Liver (tissue), 9 donors: Measurements from ENCODE around the gene NLGN1. TPM values are rescaled to one million over a fixed set of nuclear protein-coding genes. Genes with fewer than 3 reads are reported as not detected.

ENCODE experiments used
- DNase-seq: peaks from one replicate; pipeline ENCODE4 v3.0.0-alpha.2; 2017; ENCODE audit warnings: low spot score
- H3K27ac ChIP-seq, 2 donors: one replicate each; pipeline ENCODE4 v1.7.0; 2013; ENCODE audit warnings: inconsistent platforms in 2 of 2, low read length in 2 of 2, control low read depth in 1 of 2, low read depth in 1 of 2, mild to moderate bottlenecking in 1 of 2
- H3K27me3 ChIP-seq, 4 donors: one replicate each; pipeline versions ENCODE4 v1.6.1 to v1.7.0; 2013; ENCODE audit warnings: low read length in 3 of 4, inconsistent platforms in 1 of 4, mild to moderate bottlenecking in 1 of 4, moderate library complexity in 1 of 4; ENCODE audit not compliant: control insufficient read depth in 4 of 4, insufficient read depth in 4 of 4
- H3K36me3 ChIP-seq, 4 donors: one replicate each; pipeline versions ENCODE4 v1.6.1 to v1.7.0; 2013; ENCODE audit warnings: low read length in 3 of 4, mild to moderate bottlenecking in 3 of 4, low read depth in 1 of 4, moderate library complexity in 1 of 4; ENCODE audit not compliant: control insufficient read depth in 4 of 4, insufficient read depth in 3 of 4
- H3K4me1 ChIP-seq, 4 donors: one replicate each; pipeline versions ENCODE4 v1.6.1 to v1.7.0; 2013; ENCODE audit warnings: low read length in 3 of 4, mild to moderate bottlenecking in 3 of 4, moderate library complexity in 1 of 4; ENCODE audit not compliant: control insufficient read depth in 4 of 4, insufficient read depth in 4 of 4
- H3K4me3 ChIP-seq, 3 donors: one replicate each; pipeline versions ENCODE4 v1.6.1 to v1.7.0; 2013; ENCODE audit warnings: low read length in 3 of 3, control low read depth in 1 of 3, low read depth in 1 of 3, mild to moderate bottlenecking in 1 of 3
- H3K9ac ChIP-seq, 2 donors: one replicate each; pipeline ENCODE4 v1.7.0; 2013; ENCODE audit warnings: low read length in 2 of 2, mild to moderate bottlenecking in 2 of 2, moderate library complexity in 2 of 2, control low read depth in 1 of 2, low read depth in 1 of 2
- H3K9me3 ChIP-seq, 4 donors: one replicate each; pipeline versions ENCODE4 v1.6.1 to v1.7.0; 2013; ENCODE audit warnings: low read length in 3 of 4; ENCODE audit not compliant: control insufficient read depth in 4 of 4
- FOXA1 ChIP-seq: IDR thresholded peaks from 2 replicates; pipeline ENCODE4 v1.6.1; 2016; ENCODE audit warnings: antibody characterized with exemption
- FOXA2 ChIP-seq: IDR thresholded peaks from 2 replicates; pipeline ENCODE4 v1.6.1; 2016; ENCODE audit warnings: antibody characterized with exemption
- GABPA ChIP-seq, 2 donors: IDR thresholded peaks in 1 of 2; conservative IDR thresholded peaks in 1 of 2; 2 replicates each; pipeline ENCODE4 v1.6.1; 2016; ENCODE audit warnings: antibody characterized with exemption in 2 of 2, mild to moderate bottlenecking in 1 of 2, moderate library complexity in 1 of 2
- HNF4A ChIP-seq, 2 donors: conservative IDR thresholded peaks; 2 replicates each; pipeline ENCODE4 v1.6.1; 2016; ENCODE audit warnings: antibody characterized with exemption in 2 of 2, mild to moderate bottlenecking in 2 of 2
- SP1 ChIP-seq: IDR thresholded peaks from 2 replicates; pipeline ENCODE4 v1.6.1; 2018; ENCODE audit warnings: antibody characterized with exemption, mild to moderate bottlenecking
- WGBS: extraction: QIAGEN DNeasy Blood & Tissue Kit; methylation state at CpG from one replicate; pipeline ENCODE4 v1.1.7; 2013; 5-methylcytosine and 5-hydroxymethylcytosine counted together
- polyA plus RNA-seq, 2 donors: library from polyadenylated mRNA; stranded (reverse) in 1 of 2; unstranded in 1 of 2; fragments of 200-250 nt in 1 of 2; fragments of >200 nt in 1 of 2; fragmentation: Nextera tagmentation in 1 of 2; extraction: Ambion mirVana in 1 of 2; gene quantifications; one replicate each; pipeline versions ENCODE4 v1.2.1 to v1.2.3, GENCODE V29; 2013 to 2015
- total RNA-seq, 2 donors: library from RNA; depleted of rRNA; stranded (reverse); fragments of >200 nt; gene quantifications; one replicate each; pipeline ENCODE4 v1.2.3, GENCODE V29; 2014
- TF ChIP-seq, protein P1 (sequence below): IDR thresholded peaks from 2 replicates; pipeline ENCODE4 v1.6.1; 2016; ENCODE audit warnings: antibody characterized with exemption, mild to moderate bottlenecking
- TF ChIP-seq, protein P2 (sequence below): fragments of 150-350 bp; IDR thresholded peaks from 2 replicates; pipeline ENCODE4 v1.5.1; 2017; ENCODE audit warnings: improper control_type of control experiment, low read depth, low read length; ENCODE audit not compliant: missing input control
- TF ChIP-seq, protein P3 (sequence below): IDR thresholded peaks from 2 replicates; pipeline ENCODE4 v1.6.1; 2016; ENCODE audit warnings: antibody characterized with exemption
- donor health status: healthy.
- donor health status: healthy.
- donor health status: healthy.
- donor health status: healthy.
- donor health status: healthy.

Gene NLGN1
- total and polyA plus RNA-seq, 4 donors = 0.02 to 0.67 (median 0.37) TPM; not detected in 1

DNA sequence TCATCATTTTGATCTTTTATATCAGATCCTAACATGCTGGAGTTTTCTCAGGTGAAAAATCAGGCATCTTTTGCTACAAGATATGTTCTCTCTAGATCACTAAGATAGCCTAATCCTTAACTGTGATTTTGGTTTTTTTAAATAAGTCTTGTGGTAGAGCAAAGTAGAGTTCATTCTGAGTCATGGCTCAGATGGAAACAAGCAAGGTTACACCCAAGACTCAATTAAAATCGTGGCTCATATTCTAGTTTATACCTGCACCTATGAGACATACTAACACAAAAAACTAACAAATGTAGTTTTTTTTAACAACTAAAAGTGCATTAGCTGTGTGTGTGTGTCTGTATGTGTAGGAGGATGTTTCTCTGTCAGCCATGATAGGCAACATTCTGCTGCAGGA lies 428.2 kb downstream of the NLGN1 start:
- Histone ChIP-seq H3K4me3 (no peak overlapping the region), H3K27me3 (no peaks in the 10 kb centered on the region), H3K4me1 (no peaks in the 10 kb centered on the region), H3K27ac (no peak overlapping the region), H3K9ac (no peak overlapping the region), H3K9me3 (no peaks in the 10 kb centered on the region), H3K36me3 (no peaks in the 10 kb centered on the region)
- no peak for TF ChIP-seq FOXA1
- TF ChIP-seq, protein P1, sequence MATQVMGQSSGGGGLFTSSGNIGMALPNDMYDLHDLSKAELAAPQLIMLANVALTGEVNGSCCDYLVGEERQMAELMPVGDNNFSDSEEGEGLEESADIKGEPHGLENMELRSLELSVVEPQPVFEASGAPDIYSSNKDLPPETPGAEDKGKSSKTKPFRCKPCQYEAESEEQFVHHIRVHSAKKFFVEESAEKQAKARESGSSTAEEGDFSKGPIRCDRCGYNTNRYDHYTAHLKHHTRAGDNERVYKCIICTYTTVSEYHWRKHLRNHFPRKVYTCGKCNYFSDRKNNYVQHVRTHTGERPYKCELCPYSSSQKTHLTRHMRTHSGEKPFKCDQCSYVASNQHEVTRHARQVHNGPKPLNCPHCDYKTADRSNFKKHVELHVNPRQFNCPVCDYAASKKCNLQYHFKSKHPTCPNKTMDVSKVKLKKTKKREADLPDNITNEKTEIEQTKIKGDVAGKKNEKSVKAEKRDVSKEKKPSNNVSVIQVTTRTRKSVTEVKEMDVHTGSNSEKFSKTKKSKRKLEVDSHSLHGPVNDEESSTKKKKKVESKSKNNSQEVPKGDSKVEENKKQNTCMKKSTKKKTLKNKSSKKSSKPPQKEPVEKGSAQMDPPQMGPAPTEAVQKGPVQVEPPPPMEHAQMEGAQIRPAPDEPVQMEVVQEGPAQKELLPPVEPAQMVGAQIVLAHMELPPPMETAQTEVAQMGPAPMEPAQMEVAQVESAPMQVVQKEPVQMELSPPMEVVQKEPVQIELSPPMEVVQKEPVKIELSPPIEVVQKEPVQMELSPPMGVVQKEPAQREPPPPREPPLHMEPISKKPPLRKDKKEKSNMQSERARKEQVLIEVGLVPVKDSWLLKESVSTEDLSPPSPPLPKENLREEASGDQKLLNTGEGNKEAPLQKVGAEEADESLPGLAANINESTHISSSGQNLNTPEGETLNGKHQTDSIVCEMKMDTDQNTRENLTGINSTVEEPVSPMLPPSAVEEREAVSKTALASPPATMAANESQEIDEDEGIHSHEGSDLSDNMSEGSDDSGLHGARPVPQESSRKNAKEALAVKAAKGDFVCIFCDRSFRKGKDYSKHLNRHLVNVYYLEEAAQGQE = no peak
- no peak for TF ChIP-seq HNF4A (conservative IDR thresholded peaks at IDR 0.05)
- no peak for TF ChIP-seq FOXA2
- TF ChIP-seq, protein P2, sequence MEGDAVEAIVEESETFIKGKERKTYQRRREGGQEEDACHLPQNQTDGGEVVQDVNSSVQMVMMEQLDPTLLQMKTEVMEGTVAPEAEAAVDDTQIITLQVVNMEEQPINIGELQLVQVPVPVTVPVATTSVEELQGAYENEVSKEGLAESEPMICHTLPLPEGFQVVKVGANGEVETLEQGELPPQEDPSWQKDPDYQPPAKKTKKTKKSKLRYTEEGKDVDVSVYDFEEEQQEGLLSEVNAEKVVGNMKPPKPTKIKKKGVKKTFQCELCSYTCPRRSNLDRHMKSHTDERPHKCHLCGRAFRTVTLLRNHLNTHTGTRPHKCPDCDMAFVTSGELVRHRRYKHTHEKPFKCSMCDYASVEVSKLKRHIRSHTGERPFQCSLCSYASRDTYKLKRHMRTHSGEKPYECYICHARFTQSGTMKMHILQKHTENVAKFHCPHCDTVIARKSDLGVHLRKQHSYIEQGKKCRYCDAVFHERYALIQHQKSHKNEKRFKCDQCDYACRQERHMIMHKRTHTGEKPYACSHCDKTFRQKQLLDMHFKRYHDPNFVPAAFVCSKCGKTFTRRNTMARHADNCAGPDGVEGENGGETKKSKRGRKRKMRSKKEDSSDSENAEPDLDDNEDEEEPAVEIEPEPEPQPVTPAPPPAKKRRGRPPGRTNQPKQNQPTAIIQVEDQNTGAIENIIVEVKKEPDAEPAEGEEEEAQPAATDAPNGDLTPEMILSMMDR = no peak
- no peak for DNase-seq
- WGBS = 41% methylated on average over 1 of the region's 1 CpG

DNA sequence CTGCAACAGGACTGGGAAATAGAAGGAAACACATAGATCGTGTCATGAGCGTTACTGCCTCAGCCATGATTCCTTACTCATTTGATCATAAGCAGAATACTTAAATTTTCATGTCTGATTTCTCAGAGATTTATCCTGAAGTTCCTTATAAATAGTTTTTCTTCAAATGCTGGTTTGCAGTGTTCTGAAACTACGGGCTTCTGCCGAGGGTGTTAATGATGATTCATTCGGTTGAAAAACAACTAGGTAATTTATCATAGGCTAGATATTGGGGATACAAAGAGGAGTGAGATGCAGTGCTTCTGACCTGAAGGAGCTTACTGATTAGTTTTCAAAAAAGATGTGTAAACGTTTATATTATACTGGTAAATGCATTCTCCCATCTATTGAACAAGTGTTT lies 428.9 kb downstream of the NLGN1 start:
- Histone ChIP-seq H3K4me3 (no peak overlapping the region), H3K4me1 (no peaks in the 10 kb centered on the region), H3K27me3 (no peaks in the 10 kb centered on the region), H3K9me3 (no peaks in the 10 kb centered on the region), H3K9ac (no peak overlapping the region), H3K36me3 (no peaks in the 10 kb centered on the region), H3K27ac (no peak overlapping the region)
- WGBS = 71% methylated on average over 6 of the region's 6 CpGs
- TF ChIP-seq, protein P3, sequence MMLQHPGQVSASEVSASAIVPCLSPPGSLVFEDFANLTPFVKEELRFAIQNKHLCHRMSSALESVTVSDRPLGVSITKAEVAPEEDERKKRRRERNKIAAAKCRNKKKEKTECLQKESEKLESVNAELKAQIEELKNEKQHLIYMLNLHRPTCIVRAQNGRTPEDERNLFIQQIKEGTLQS = no peak
- no peak for TF ChIP-seq GABPA (IDR thresholded peaks at IDR 0.05 in 1 of 2, conservative IDR thresholded peaks at IDR 0.05 in 1 of 2)
- TF ChIP-seq SP1 = no peak
- TF ChIP-seq FOXA1 = no peak
- DNase-seq = no peak

DNA sequence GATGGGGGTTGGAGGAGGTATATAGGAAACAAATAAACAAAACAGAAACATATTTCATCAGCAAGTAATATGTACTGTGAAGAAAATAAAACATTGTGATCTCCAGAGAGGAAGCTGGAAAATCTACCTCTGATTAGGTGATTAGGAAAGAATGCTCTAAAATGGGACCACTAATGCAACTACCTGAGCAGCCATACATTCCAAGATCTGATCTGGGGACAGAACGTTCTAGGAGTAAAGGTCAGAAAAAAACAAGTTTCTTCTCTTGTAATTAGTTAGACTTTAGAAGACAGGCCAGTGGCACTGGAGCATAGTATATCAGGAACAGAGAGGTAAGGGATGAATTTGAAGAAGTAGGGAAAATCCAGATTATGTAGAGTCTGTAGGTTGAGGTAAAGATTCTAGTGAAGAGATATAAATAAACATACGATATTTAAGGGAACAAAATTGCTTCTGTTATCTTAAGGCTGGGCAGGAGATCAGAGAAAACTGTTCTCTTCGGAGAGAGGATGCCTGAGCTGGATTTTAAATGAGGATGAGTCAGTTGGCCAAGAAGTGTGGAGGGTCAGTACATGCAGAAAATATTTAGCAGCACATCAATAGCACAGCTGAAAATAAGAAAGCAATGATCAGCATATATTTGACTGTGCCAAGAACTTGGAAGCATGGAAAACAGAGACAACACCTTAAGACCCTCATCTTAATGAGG lies 429.5 kb downstream of the NLGN1 start:
- TF ChIP-seq HNF4A (conservative IDR thresholded peaks at IDR 0.05) = no peak
- TF ChIP-seq, protein P2 = no peak
- Histone ChIP-seq H3K27me3 (no peaks in the 10 kb centered on the region), H3K9me3 (no peaks in the 10 kb centered on the region), H3K9ac (no peak overlapping the region), H3K4me1 (no peaks in the 10 kb centered on the region), H3K36me3 (no peaks in the 10 kb centered on the region), H3K27ac (no peak overlapping the region), H3K4me3 (no peak overlapping the region)
- 30% methylated on average over 3 of the region's 3 CpGs for WGBS
- no peak for DNase-seq
